ENCODE data around the gene THOP1. TPM values are rescaled to one million over a fixed set of nuclear protein-coding genes. Genes with fewer than 3 reads are reported as not detected.
A peak's percentile ranks its signal among the peaks of the same experiment; 100 is the strongest.
"Not testable (repeated sequence)": the region's sequence is repeated elsewhere in the genome, so short reads cannot be mapped to it uniquely, and the experiment has no call there.

Gene THOP1
- total RNA-seq, 1 experiment from 2014 or later: 88.2 TPM

DNA sequence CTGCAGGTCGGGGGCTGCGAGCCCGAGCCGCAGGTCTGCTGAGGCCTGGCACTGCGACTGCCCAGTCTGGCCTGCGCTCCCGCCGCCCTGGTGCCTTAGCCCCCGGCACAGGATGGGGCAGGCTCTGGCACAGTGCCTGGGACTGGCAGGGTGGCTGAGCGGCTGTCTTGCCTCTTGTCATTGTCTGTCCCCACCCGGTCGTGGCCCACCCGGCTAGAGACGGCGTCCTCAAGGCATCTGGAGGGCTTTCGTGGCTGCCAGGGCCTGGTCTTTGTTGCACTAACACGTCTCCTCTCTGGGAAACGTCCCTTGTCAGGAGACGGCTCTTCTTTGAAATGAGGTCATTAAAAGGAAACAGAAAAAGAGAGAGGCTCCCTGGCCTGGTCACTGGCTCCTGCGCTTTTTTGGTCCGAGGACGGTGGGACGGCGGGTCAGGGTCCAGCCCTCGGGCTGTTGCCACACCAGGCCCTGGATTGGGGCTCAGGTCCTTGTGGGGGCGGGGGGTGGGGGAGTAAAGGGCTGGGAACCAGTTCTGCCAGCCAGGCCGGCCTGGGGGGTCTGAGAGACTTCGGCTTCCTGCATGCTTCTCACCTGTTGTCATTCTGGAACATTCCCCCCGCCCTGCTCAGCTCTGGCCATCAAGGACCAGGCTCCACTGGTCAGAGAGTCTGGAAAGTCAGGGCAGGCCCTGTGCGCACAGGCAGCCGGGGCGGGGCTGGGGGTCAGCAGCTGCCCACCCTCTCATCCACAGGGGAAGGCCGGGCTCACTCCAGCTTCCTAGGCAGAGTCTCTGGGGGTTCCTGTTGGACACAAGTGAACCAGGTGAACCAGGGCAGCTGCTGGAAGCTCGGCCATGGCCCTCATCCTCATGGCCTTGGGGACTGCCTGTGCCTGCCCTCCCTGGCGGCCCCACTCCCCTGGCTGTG is 28.2 kb downstream of the THOP1 start:
- no peak for DNase-seq (ENCODE audit: extremely low read depth, low read depth)

DNA sequence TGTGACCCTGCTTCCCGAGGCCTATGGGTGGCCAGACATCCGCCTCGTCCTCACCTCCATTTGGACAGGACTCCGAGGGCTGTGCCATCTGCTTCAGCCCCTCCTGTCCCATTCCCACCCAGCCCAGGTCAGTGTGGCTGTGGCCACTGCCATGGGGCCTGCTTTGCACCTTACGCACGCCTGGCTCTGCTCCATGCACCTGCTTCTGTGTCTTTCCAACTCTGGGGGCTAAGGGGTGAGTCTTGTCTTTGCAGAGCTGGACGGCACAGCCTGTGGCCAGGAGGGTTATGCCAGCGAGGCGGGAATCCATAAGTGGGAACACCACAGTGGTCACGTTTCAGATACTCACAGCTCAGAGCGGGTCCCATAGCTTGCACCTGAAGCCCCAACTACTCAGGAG is 29.1 kb downstream of the THOP1 start:
- no peak for DNase-seq (ENCODE audit: extremely low read depth, low read depth)

DNA sequence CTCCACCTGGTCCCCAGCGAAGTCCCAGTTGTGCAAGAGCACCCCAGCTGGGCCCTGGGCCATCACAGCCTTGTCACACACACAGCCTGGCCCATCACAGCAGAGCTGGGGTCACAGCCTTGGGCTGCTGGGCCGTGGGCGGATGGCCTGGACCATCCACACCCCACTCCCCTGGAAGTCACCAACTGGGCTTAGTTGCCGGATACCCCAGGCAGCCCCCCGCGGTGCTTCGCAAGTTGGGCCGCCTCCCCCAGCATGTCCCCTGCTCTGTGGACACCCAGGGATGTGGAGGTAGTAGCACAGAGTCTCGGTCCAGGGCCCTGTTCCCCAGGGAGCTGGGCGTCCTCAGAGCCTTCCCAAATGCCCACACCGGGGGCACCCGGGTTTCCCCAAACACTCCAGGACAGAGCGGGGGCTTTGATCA is 29.9 kb downstream of the THOP1 start:
- no peak for DNase-seq (ENCODE audit: extremely low read depth, low read depth)

DNA sequence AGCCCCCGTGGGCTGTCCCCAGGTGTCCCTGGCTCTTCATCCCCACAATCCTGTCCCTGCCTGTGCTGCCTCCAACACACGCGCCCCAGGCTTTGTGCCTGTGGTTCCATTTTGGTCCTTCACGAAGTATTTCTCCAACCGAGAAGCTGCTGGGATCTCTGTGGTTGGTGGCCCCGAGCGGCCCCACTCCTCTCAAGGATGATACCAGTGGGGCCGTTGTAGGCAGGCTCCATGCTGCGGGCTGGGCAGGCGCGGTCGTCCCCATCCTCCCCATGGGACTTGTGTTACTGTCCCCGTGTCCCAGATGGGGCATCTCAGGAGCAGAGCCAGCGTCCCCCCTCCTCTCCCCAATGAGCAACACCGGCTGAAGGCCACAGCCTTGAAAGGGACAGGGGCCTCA is 30.6 kb downstream of the THOP1 start:
- no peak for DNase-seq (ENCODE audit: extremely low read depth, low read depth)

DNA sequence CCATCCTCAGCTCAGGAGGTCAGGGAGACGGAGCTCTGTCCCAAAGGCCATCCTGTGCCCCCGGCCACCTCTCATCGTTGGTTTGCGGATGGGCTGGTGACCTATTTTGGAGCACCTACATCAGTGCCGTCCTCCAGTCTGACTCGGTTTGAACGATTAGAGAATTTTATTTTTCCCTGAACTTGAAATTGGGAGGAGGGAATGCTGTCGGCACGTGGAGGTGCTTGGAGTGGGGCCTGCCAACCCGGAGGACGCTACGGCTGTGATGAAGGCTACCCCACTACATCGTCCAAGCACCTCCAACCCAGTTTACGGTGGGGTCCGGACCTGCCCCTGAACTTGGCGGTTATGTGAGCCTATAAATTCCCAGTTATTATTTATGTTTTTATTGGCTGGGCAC is 31.3 kb downstream of the THOP1 start:
- DNase-seq (ENCODE audit: extremely low read depth, low read depth): no peak

DNA sequence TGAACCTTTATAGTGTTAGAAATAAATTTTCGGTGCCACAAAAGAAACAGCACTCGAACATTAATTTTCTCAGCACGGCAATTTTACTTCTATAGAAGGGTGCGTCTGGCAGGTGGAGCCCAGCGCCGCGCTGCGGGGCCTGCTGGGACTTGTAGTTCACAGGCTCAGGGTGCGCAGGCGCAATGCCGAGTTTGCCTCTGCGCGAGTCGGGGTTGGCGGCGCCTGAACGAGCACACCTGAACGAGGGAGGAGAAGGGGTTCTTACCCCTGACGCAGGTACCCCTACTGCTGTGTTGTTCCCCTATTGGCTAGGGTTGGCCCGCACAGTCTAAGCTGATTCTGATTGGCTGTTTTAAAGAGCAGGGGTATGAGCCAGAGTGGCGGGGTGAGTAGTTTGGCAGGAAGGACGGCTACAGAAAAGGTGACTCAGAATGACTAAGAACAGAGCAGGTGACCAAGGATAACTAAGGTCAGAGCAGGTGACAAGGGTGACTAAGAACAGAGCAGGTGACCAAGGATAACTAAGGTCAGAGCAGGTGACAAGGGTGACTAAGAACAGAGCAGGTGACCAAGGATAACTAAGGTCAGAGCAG is 32.0 kb downstream of the THOP1 start:
- DNase-seq (ENCODE audit: extremely low read depth, low read depth): not testable (repeated sequence)

DNA sequence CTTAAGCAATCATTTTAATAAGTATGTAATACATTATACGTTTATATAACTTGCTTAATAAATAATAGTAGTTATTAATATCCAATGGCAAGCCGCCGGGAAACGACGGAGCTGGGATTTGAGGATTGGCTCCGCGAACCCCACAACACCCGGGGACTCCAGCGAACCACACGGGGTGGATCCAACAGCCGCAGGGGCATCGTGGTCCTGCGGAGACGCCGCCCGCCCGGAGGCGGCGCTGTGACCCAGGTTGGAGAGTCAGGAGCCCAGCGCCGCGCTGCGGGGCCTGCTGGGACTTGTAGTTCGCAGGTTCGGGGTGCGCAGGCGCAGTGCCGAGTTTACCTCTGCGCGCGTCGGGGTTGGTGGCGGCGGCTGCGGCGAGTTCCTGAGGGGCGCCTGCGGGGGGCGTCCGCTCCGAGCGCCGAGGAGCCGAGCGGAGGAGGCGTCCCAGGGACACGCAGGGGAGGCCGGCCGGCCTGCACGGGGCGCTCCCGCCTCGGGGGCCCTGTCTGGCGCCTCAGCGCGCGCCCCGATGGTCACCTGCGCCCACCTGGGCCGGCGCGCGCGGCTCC is 34.3 kb downstream of the THOP1 start, which contains the start of gene ZNF554:
TSS of gene ZNF554 (plus strand) at position 329 of the 572 bp plus-strand sequence. CDS start at position 533, 204 bp downstream.
- DNase-seq (ENCODE audit: extremely low read depth, low read depth): peak; percentile 87

DNA sequence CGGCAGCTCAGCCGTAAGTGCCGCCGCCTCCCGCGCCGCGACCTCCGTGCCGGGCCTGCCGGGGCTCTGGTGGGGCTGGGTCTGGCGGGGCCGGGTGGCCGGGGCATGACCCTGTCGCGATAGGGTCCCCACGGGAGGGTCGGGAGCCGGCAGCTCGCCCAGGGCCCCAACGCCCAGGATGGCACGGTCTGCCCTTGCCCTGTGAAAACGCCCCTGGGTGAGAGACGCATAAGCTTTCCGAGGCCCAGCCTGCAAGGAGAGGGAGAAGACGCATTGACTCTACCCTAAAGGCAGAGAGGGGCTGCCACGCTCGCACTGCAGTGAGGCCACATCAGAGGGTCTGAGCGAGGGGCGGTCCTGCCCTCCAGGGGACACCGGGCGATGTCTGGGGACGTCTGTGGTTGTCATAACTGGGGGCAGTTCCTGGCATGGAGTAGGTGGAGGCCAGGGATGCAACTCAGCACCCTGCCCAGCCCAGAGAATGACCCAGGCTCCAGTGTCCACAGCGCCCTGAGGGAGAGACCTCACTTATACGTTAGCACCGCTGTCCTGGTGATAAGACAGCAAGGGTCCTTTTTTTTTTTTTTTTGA is 34.9 kb downstream of the THOP1 start:
- no peak for DNase-seq (ENCODE audit: extremely low read depth, low read depth)

DNA sequence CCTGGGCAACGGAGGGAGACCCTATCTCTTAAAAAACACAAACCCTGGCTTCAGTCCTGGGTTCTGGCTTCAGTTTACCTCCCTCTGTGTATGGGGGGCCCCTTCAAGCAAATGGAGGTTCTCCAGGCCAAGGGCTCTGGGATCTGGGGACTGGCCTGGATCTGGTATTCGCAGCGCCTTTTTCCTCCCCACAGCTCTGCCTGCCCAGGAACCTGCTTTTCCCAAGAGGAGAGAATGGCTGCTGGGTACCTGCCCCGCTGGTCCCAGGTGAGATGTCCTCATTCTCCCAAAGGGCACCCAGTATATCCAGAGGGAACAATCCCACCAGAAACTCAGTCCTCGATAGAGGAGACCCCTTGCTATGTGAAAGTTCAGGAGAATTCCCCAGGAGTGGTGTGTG is 37.5 kb downstream of the THOP1 start:
- DNase-seq (ENCODE audit: extremely low read depth, low read depth): no peak

DNA sequence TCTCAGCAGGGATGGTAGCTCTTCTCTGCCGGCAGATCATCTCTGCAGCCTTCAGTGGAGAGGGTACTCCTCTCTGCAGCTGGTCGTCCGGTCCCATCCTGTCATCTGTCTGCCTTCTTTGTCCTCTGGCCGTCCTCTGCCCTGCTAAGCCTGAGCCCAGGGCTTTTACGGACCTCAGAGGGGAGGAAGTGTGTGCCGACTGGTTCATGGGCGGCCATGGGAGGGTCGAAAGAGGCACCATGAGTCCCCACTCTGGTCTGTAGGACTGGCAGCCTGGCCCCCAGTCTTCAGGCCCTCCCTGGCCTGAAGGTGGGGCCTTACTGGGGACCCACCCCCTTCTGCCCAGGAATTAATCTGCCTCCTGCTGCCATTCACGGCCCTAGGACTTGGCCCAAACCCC is 38.3 kb downstream of the THOP1 start:
- DNase-seq (ENCODE audit: extremely low read depth, low read depth): no peak

DNA sequence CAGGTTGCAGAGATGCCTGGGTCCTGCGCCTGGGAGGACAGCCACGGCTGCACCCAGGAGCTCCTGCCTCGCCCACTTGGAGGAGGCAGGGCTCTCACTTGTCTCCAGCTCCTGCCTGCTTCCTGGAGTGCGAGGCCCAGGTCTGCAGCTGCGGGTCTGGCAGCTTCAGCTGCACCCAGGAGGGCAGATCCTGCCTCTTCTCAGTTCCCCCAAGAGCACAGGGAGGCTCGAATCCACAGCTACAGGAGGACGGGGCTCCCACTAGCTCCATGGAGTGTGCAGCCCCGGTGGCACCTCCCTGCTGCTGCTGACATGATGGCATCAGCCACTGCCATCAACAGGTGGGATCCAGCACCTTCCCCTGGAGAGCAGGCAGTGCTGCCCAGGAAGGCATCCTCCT is 38.8 kb downstream of the THOP1 start:
- no peak for DNase-seq (ENCODE audit: extremely low read depth, low read depth)

DNA sequence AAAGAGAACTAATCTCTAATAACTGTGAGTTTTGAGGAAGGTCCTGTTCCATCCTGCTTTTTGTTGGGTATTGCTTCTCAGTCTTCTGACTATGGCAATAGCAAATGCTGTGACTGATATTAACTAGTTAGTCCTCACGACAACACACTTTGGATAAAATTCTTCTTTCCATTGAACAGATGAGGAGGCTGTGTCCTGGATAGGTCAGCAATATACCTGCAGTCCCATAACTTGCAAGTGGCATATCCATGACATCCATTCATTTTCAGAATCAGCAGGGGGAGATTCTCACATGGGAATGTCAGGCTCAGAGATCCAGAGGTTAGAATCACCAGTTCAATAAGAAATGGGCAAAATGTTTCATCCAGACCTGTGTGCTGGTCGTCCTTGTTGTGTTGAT is 41.7 kb downstream of the THOP1 start:
- DNase-seq (ENCODE audit: extremely low read depth, low read depth): no peak

DNA sequence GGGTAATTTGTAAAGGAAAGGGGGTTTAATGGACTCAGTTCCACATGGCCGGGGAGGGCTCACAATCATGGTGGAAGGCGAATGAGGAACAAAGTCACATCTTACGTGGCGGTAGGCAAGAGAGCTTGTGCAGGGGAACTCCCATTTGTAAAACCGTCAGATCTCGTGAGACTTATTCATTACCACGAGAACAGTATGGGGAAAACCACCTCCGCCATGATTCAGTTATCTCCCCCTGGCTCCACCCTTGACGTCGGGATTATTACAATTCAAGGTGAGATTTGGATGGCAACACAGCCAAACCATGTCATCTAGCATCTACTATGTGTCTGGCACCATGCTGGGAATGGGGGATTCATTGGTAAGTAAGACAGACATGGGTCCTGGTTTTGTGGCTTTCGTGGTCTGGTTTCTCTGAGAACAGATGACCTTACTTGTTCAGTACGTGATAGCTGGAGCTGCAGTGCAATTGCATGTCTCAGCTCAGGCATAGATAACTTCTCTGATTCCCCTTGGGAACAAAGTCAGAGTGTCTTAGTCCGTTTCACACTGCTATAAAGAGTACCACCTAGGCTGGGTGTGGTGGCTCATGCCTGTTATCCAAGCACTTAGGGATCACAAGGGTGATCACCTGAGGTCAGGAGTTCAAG is 42.7 kb downstream of the THOP1 start:
- no peak for DNase-seq (ENCODE audit: extremely low read depth, low read depth)

DNA sequence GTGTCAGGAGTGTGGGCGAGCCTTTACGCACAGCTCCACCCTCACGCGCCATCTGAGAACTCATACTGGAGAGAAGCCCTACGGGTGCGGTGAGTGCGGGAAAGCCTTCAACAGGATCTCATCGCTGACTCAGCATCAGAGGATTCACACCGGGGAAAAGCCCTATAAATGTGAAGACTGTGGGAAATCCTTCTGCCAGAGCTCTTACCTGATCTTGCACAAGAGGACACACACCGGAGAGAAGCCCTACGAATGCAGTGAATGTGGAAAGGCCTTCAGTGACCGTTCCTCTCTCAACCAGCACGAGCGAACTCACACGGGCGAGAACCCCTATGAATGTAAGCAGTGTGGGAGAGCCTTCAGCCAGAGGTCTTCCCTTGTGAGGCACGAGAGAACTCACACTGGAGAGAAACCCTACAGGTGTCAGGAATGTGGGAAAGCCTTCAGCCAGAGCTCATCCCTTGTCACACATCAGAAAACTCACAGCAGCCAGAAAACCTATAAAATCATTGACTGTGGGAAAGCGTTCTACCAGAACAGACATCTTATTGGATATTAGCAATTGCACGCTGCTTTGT is 49.1 kb downstream of the THOP1 start:
- no peak for DNase-seq (ENCODE audit: extremely low read depth, low read depth)

DNA sequence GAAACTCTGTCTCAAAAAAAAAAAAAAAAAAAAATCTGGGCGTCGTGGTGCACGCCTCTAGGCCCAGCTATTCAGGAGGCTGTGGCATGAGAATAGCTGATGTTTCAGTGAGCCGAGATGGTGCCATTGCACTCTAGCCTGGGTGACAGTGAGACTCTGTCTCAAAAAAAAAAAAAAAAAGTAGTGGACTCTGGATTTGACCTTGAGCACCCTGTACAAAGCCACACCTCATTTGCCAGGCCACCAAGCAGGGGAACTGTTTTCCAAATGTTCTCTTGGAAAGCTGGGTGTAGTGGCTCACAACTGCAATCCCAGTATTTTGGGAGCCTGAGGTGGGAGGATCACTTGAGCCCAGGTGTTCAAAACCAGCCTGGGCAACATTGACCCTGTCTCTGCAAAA is 52.1 kb downstream of the THOP1 start:
- DNase-seq (ENCODE audit: extremely low read depth, low read depth): no peak

DNA sequence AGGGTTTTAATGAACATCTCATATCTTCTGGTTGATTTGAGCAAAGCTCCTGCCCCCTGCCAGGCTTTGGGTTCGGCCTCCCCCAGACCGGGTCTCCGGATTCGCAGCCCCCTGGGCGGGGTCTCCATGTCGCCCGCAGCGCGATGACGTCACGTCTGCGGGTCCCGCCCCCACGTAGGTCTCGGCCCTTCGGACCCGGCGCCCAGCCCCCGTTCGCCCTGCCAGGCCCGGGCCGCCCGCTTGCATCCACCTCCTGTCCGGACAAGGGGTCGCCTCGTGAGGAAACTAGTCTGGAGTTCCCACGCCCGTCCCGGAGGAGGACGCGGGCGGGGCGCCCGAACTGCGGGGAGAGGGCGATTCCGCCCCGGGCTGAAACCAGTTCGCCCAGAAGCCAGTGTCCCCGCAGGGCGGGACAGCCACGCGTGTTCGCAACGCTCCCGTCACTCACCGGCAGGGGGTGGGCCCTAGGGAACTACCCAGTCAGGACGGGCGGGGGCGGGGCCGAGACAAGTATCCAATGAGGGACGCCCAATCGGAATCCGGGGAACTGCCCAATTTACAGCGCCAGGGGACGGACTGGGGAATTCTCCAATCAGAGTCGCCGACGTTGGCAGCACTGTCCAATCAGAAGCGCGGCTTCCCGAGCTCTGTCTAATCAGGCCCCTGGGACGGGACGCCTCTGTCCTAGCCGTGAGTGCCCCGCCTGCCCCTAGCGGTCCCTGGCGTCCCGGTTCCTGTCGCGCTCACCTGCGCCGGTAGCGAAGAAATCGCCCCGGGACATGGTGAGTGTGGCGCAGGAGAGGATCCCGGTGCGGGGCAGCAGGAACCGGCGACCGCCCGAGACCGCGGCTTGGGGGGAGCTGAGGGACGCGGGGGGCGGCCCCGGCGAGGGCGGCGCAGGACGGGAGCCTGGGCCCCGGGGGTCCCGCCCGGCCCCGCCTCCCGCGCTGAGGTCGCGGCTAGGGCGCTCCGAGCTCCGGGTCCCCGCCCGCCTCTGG is 55.8 kb downstream of the THOP1 start, which contains the start of gene ZNF555:
TSS of gene ZNF555 (plus strand) at position 682 of the 998 bp plus-strand sequence. CDS start at position 780, 98 bp downstream.
- DNase-seq (ENCODE audit: extremely low read depth, low read depth): peak; percentile 97

DNA sequence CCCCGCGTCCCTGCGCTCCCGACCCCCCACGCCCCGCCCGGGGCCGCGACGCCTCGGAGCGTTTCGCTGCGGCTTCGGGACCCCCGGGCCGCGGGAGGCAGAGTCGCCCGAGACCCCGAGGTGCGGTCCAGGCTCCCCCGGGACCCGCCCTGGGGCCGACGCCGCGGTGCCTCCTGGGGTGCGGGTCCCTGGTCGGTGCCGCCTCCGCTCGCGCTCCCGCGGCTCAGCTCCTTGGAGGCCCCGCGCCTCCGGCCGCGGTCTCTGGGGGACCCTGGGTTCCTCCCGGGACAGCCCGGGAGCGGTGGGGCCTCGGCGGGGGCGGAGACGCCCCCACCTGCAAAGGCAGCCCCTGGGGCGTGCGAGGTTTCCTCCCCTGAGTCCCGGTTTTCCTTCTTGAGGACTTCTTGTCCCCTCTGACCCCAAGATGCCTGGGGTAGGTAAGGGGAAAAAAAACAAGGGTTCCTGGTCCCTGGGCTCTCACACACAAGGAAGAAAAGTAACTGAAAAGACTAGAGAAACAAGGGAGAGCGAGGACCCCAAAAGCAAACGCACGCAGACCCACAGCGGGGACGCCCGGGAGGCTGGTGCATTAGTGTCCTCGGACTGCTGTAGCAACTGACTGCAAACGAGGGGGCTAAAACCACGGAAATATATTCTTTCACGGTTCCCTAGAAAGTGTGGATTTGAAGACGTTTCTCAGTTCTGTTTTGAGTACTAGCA is 56.7 kb downstream of the THOP1 start:
- DNase-seq (ENCODE audit: extremely low read depth, low read depth): no peak

DNA sequence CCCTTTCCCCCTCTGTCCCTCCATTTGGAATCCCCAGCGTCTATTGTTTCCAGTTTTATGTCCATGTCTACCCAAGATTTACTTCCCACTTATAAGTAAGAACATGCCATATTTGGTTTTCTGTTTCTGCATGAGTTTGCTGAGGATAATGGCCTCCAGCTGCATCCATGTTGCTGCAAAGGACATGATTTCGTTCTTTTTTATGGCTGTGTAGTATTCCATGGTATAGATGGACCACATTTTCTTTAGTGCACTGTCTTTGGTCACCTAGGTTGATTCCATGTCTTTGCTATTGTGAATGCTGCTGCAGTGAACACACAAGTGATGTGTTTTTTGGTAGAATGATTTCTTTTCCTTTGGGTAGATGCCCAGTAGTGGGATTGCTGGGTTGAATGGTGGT is 59.8 kb downstream of the THOP1 start:
- DNase-seq (ENCODE audit: extremely low read depth, low read depth): no peak
